HEK293T (cell line): ENCODE measurements around the gene DDI1.

ENCODE experiments used
- CTCF ChIA-PET: fragments of 350-600 bp; formaldehyde crosslinking; extraction: SDS; loops from one replicate; lab custom pipeline; 2021; ENCODE audit warnings: antibody characterized with exemption, inconsistent platforms; lab: Yijun Ruan, JAX
- POLR2A ChIA-PET: fragments of 350-600 bp; formaldehyde crosslinking; extraction: SDS; loops from one replicate; lab custom pipeline; 2020; ENCODE audit warnings: antibody characterized with exemption, inconsistent platforms; lab: Yijun Ruan, JAX
- DNase-seq: peaks from one replicate; pipeline ENCODE4 v3.0.0; 2012; ENCODE audit warnings: mixed read lengths; ENCODE audit errors: extremely low spot score
- ARNT ChIP-seq: fragments of 450-650 bp; IDR thresholded peaks from 2 replicates; pipeline ENCODE4 v1.6.1; 2017; ENCODE audit warnings: mild to moderate bottlenecking
- BHLHE40 ChIP-seq: fragments of 450-650 bp; IDR thresholded peaks from 2 replicates; pipeline ENCODE4 v1.6.1; 2016; ENCODE audit warnings: mild to moderate bottlenecking, moderate library complexity, borderline replicate concordance
- CTBP1 ChIP-seq: fragments of 450-650 bp; IDR thresholded peaks from 2 replicates; pipeline ENCODE4 v1.6.1; 2016; ENCODE audit warnings: borderline replicate concordance
- ELF4 ChIP-seq: fragments of 450-650 bp; IDR thresholded peaks from 2 replicates; pipeline ENCODE4 v1.6.1; 2017; ENCODE audit warnings: antibody characterized with exemption
- FOXA1 ChIP-seq: fragments of 450-650 bp; IDR thresholded peaks from 2 replicates; pipeline ENCODE4 v1.6.1; 2016; ENCODE audit warnings: mild to moderate bottlenecking
- FOXK2 ChIP-seq: fragments of 450-650 bp; IDR thresholded peaks from 2 replicates; pipeline ENCODE4 v1.6.1; 2016; ENCODE audit warnings: mild to moderate bottlenecking
- FOXM1 ChIP-seq: fragments of 450-650 bp; IDR thresholded peaks from 2 replicates; pipeline ENCODE4 v1.6.1; 2017; ENCODE audit warnings: mild to moderate bottlenecking, borderline replicate concordance
- HDGF ChIP-seq: fragments of 450-650 bp; IDR thresholded peaks from 2 replicates; pipeline ENCODE4 v1.6.1; 2017; ENCODE audit warnings: antibody characterized with exemption, borderline replicate concordance
- L3MBTL2 ChIP-seq: fragments of 450-650 bp; conservative IDR thresholded peaks from 2 replicates; pipeline ENCODE4 v1.6.1; 2016; ENCODE audit warnings: mild to moderate bottlenecking
- LEF1 ChIP-seq: fragments of 450-650 bp; IDR thresholded peaks from 2 replicates; pipeline ENCODE4 v1.6.1; 2017; ENCODE audit warnings: mild to moderate bottlenecking, borderline replicate concordance
- NFRKB ChIP-seq: fragments of 450-650 bp; IDR thresholded peaks from 2 replicates; pipeline ENCODE4 v1.6.1; 2016; ENCODE audit warnings: mild to moderate bottlenecking, moderate library complexity
- SP1 ChIP-seq: fragments of 450-650 bp; IDR thresholded peaks from 2 replicates; pipeline ENCODE4 v1.6.1; 2017
- SUZ12 ChIP-seq: fragments of 450-650 bp; IDR thresholded peaks from 2 replicates; pipeline ENCODE4 v1.6.1; 2016; ENCODE audit warnings: mild to moderate bottlenecking
- TARDBP ChIP-seq: fragments of 450-650 bp; IDR thresholded peaks from 2 replicates; pipeline ENCODE4 v1.6.1; 2016
- ZNF384 ChIP-seq: fragments of 450-650 bp; IDR thresholded peaks from 2 replicates; pipeline ENCODE4 v1.6.1; 2016
- TF ChIP-seq, protein P1 (sequence below): fragments of 450-650 bp; IDR thresholded peaks from 2 replicates; pipeline ENCODE4 v1.6.1; 2016

DDI1 gene

GRCh38 chr11:104001561-104002056, 34.8 kb upstream of the DDI1 start:
- ChIA-PET POLR2A (no interaction called here), CTCF (no interaction called here)
- no peak for TF ChIP-seq FOXM1
- TF ChIP-seq FOXA1, result no peak
- DNase-seq, result no peak

GRCh38 chr11:104003491-104003890, 32.9 kb upstream of the DDI1 start:
- TF ChIP-seq SP1 (no peak), FOXA1 (no peak), SUZ12 (no peak), ELF4 (no peak), L3MBTL2 (no peak), HDGF (no peak), TARDBP (no peak), FOXM1 (no peak), CTBP1 (no peak), ZNF384 (no peak)
- TF ChIP-seq, protein P1, sequence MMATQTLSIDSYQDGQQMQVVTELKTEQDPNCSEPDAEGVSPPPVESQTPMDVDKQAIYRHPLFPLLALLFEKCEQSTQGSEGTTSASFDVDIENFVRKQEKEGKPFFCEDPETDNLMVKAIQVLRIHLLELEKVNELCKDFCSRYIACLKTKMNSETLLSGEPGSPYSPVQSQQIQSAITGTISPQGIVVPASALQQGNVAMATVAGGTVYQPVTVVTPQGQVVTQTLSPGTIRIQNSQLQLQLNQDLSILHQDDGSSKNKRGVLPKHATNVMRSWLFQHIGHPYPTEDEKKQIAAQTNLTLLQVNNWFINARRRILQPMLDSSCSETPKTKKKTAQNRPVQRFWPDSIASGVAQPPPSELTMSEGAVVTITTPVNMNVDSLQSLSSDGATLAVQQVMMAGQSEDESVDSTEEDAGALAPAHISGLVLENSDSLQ, result no peak
- POLR2A ChIA-PET, result no interaction called here
- DNase-seq, result no peak
- CTCF ChIA-PET, result no interaction called here

DNA sequence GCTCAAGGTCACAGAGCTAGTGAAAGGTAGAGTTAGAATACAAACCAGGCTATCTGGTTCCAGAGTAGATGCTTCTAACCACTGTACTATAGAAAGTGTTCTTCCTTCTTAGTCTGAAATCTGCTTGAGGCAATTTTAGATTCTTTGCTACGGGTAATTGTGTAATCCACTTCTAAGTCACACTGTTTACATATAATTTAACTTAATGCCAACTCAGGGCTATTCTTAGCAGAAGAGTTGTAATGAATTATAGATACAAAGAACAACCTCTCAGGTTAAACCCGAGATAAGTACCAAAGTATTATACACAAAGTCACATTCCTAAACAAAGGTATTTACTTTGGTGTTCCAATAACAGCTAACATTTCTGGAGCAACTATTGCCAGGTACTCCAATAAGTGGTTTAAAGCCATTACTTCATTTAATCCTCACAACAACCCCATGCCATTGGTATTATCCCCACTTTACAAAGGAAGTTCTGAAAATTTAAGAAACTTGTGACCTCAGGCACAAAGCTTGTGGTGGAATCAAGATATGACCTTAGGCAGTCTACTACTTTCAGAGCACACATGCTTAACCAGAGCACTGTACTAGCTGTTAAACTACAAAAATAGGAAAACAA, 31.1 kb upstream of the DDI1 start:
- ChIA-PET POLR2A (no interaction called here), CTCF (no interaction called here)
- TF ChIP-seq SP1 (no peak), CTBP1 (no peak), FOXA1 (no peak), SUZ12 (no peak), LEF1 (no peak), L3MBTL2 (no peak), FOXM1 (no peak), HDGF (no peak), BHLHE40 (no peak), ZNF384 (no peak), NFRKB (no peak), FOXK2 (no peak), ELF4 (no peak), ARNT (no peak), TARDBP (no peak)
- TF ChIP-seq, protein P1, result no peak
- no peak for DNase-seq

DNA sequence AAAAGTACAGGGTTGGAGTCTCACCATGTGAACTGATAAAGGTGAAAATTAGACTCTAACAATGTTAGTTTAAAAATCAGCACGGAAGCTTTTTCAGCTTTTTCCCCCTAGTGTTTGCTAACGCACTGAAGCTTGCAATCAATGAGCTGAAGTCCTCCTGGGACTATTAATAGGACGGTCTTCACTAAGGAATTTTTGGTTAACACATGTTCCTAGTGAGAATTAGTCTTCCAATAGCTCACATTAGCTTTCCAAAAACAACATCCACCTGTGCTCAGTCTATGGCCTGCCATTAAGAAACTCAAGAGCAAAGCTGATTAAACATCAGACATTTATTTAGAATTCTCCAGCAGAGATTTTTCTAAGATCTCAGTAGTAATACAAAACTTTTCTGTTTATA, 26.7 kb upstream of the DDI1 start:
- POLR2A ChIA-PET, result no interaction called here
- CTCF ChIA-PET, result no interaction called here
- TF ChIP-seq FOXA1 (no peak), ZNF384 (no peak), FOXM1 (no peak), L3MBTL2 (no peak), LEF1 (no peak), SP1 (no peak), CTBP1 (no peak), FOXK2 (no peak), HDGF (no peak), ARNT (no peak), ELF4 (no peak)
- DNase-seq, result no peak

- TF ChIP-seq TARDBP (no peak), L3MBTL2 (no peak), CTBP1 (no peak), SP1 (no peak), BHLHE40 (no peak), FOXK2 (no peak), FOXA1 (no peak), FOXM1 (no peak), ZNF384 (no peak), SUZ12 (no peak), ELF4 (no peak), ARNT (no peak), NFRKB (no peak), LEF1 (no peak), HDGF (no peak)
- TF ChIP-seq, protein P1, result no peak
- DNase-seq, result no peak
- ChIA-PET CTCF (no interaction called here), POLR2A (no interaction called here)
These were observed 25.4 kb upstream of the DDI1 start for GRCh38 chr11:104011044-104011443.

GRCh38 chr11:104015649-104016415, 20.6 kb upstream of the DDI1 start:
- TF ChIP-seq L3MBTL2 (no peak), NFRKB (no peak), HDGF (no peak), ELF4 (no peak), FOXK2 (no peak), LEF1 (no peak), FOXM1 (no peak), SP1 (no peak), ARNT (no peak), CTBP1 (no peak), BHLHE40 (no peak), FOXA1 (no peak), SUZ12 (no peak), TARDBP (no peak)
- TF ChIP-seq, protein P1, result no peak
- DNase-seq, result no peak
- POLR2A ChIA-PET, result no interaction called here

More at GRCh38 chr11:104015649-104016415, 20.6 kb upstream of the DDI1 start:
- CTCF ChIA-PET, result no interaction called here
